ENCODE measurements around the gene ZCCHC8. TPM values are rescaled to one million over a fixed set of nuclear protein-coding genes. Genes with fewer than 3 reads are reported as not detected.
"Not testable (repeated sequence)": the region's sequence is repeated elsewhere in the genome, so short reads cannot be mapped to it uniquely, and the experiment has no call there.

ZCCHC8 gene
- total RNA-seq, 4 donors from 2014 or later, result 15.6 to 27.7 (median 20.0) TPM

- H3K36me3 ChIP-seq; DNase-seq; intact Hi-C loops (cut with DNase I); H3K4me3 ChIP-seq; H3K9me3 ChIP-seq; H3K27ac ChIP-seq; H3K27me3 ChIP-seq: not testable (repeated sequence)
- peaks cover 4 to 20% (median 8%) of the 10 kb centered on the region in 3 donors for H3K4me1 ChIP-seq
- TF ChIP-seq, protein P1, sequence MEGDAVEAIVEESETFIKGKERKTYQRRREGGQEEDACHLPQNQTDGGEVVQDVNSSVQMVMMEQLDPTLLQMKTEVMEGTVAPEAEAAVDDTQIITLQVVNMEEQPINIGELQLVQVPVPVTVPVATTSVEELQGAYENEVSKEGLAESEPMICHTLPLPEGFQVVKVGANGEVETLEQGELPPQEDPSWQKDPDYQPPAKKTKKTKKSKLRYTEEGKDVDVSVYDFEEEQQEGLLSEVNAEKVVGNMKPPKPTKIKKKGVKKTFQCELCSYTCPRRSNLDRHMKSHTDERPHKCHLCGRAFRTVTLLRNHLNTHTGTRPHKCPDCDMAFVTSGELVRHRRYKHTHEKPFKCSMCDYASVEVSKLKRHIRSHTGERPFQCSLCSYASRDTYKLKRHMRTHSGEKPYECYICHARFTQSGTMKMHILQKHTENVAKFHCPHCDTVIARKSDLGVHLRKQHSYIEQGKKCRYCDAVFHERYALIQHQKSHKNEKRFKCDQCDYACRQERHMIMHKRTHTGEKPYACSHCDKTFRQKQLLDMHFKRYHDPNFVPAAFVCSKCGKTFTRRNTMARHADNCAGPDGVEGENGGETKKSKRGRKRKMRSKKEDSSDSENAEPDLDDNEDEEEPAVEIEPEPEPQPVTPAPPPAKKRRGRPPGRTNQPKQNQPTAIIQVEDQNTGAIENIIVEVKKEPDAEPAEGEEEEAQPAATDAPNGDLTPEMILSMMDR (IDR thresholded peaks at IDR 0.05), result peak in 1 of 6 experiments; percentile 32
- WGBS, 2 donors, result 58 to 90% methylated on average over 8 of the region's 8 CpGs
These were observed 61.9 kb downstream of the ZCCHC8 start for GRCh38 chr12:122438822-122439221.

DNA sequence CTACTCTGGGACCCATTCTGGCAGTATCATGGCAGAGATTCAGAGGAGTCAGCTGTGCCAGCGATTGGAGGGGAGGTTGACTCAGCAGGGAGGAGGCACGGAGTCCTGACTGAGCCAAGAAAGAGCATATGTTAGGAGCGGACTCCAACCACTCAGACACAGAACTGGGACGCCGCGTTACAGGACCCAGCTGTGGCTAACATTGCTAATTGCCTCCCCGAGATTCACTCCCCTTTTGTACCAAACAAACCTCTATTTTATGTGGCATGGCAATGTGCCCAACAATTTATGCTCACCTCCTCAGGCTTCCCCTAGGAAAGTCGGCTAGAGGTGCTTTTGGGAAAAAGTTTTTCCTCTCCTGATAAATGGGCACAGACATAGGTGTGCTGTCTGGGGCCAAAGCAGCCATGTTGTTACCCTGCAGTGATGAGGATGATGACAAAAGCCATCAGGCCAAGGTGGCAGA lies 63.0 kb downstream of the ZCCHC8 start:
- intact Hi-C loops (cut with DNase I), result no loop called here
- 49 to 51% methylated on average over 7 to 8 of the region's 8 CpGs for WGBS, 2 donors
- Histone ChIP-seq H3K27me3 (no peaks in the 10 kb centered on the region), H3K4me3 (no peak overlapping the region), H3K9me3 (no peaks in the 10 kb centered on the region), H3K27ac (peak overlapping the region; percentile 6 to 68 (median 44)), H3K36me3 (no peaks in the 10 kb centered on the region), H3K4me1 (peaks cover 4 to 20% (median 8%) of the 10 kb centered on the region in 3 donors)
- TF ChIP-seq POLR2A (IDR thresholded peaks at IDR 0.05), result no peak
- TF ChIP-seq, protein P1 (IDR thresholded peaks at IDR 0.05), result no peak
- DNase-seq, result no peak

DNA sequence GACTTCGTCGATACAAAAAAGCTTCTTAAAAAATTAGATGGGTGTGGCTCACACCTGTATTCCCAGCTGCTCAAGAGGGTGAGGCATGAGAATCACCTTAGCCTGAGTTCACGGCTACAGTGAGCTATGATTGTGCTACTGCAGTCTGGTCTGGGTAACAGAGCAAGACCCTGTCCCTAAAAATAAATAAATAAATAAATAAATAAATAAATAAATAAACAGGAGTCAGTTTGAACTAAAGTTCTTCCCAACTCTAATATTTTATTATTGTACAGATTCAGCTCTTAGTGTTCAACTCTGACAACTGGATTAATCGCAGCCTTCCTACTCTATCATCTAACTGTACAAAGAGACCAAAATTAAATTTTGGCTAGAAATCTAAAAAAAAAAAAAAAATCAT lies 65.5 kb downstream of the ZCCHC8 start:
- intact Hi-C loops (cut with DNase I), result no loop called here
- TF ChIP-seq POLR2A (IDR thresholded peaks at IDR 0.05), result no peak
- TF ChIP-seq, protein P1 (IDR thresholded peaks at IDR 0.05), result no peak
- Histone ChIP-seq H3K27ac (no peak overlapping the region), H3K4me1 (peaks cover 4 to 20% (median 8%) of the 10 kb centered on the region in 3 donors), H3K36me3 (no peaks in the 10 kb centered on the region), H3K27me3 (no peaks in the 10 kb centered on the region), H3K4me3 (no peak overlapping the region), H3K9me3 (no peaks in the 10 kb centered on the region)
- DNase-seq, result no peak
- WGBS, 2 donors, result 68 to 85% methylated on average over 4 of the region's 4 CpGs

DNA sequence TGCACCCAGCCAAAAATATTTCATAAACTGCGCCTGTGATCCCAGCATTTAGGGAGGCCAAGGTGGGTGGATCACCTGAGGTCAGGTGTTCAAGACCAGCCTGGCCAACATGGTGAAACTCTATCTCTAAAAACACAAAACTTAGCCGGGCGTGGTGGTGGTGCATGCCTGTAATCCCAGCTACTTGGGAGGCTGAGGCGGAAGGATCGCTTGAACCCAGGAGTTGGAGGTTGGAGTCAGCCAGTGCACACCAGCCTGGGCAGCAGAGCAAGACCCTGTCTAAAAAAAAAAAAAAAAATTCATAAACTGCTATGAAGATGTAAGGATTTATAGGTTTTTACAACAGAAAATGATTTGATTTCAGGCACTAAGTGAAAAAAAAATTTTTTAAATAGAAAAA lies 71.7 kb downstream of the ZCCHC8 start:
- H3K9me3 ChIP-seq; DNase-seq; intact Hi-C loops (cut with DNase I); H3K4me1 ChIP-seq; H3K27ac ChIP-seq; H3K36me3 ChIP-seq; H3K4me3 ChIP-seq; H3K27me3 ChIP-seq: not testable (repeated sequence)
- 92 to 93% methylated on average over 4 to 5 of the region's 5 CpGs for WGBS, 2 donors

DNA sequence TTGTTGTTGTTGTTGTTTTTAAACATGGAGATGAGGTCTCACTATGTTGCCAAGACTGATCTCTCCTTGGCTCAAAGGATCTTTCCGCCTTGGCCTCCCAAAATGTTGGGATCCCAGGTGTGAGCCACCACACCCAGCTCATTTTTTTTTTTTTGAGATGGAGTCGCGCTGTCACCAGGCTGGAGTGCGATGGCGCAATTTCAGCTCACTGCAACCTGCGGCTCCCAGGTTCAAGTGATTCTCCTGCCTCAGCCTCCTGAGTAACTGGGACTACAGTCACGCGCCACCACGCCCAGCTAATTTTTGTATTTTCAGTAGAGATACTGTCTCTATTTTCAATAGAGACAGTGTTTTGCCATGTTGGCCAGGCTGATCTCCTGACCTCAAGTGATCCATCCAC lies 73.3 kb downstream of the ZCCHC8 start:
- Histone ChIP-seq H3K36me3 (no peaks in the 10 kb centered on the region), H3K4me1 (peaks cover 0 to 13% (median 9%) of the 10 kb centered on the region in 3 donors), H3K27ac (peak overlapping the region in 3 of 4 donors; percentile 26 to 58 (median 52)), H3K27me3 (no peaks in the 10 kb centered on the region), H3K9me3 (no peaks in the 10 kb centered on the region), H3K4me3 (no peak overlapping the region)
- intact Hi-C loops (cut with DNase I), result no loop called here
- 82 to 92% methylated on average over 7 to 8 of the region's 9 CpGs for WGBS, 2 donors
- DNase-seq, result no peak
- no peak for TF ChIP-seq POLR2A (IDR thresholded peaks at IDR 0.05)
- TF ChIP-seq, protein P1 (IDR thresholded peaks at IDR 0.05), result no peak

Data from esophagus squamous epithelium (tissue), 5 donors.